Hepatocyte (in vitro differentiated cells): Measurements from ENCODE around the gene C20orf141.

Experiments
- EZH2 ChIP-seq: fragments of 200-600 bp; sonication (generic); IDR thresholded peaks from 2 replicates; pipeline ENCODE4 v1.6.1; 2016; ENCODE audit warnings: antibody characterized with exemption, mild to moderate bottlenecking, borderline replicate concordance
- EZH2phosphoT487 ChIP-seq: fragments of 200-600 bp; sonication (generic); IDR thresholded peaks from one replicate; pipeline ENCODE4 v1.6.1; 2018; ENCODE audit warnings: antibody characterized with exemption, mild to moderate bottlenecking, low read depth, moderate library complexity; ENCODE audit not compliant: unreplicated experiment, severe bottlenecking
- TF ChIP-seq, protein P1 (sequence below): fragments of 200-600 bp; sonication (generic); IDR thresholded peaks from 2 replicates; pipeline ENCODE4 v1.5.1; 2016; ENCODE audit warnings: antibody characterized with exemption, mild to moderate bottlenecking; ENCODE audit not compliant: poor library complexity

DNA sequence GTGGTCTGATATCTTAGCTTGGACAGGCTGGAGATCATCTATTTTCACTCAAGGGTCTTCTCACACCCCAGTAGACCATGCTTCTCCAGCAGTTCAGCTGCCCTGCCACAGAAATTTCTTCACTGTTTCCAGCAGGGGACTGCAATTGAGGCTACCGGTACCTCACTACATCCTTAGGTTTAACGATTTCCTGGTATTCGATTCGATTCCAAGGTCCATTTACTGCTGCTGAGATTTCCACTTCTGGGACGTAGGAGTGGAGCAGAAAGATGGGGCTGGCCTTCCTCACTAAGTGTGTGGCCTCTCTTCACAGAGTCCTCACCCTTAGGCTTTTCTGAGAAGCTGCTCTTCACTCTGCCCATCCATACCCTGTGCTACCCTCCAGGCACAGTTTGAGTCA is 31.9 kb downstream of the C20orf141 start:
- TF ChIP-seq, protein P1, sequence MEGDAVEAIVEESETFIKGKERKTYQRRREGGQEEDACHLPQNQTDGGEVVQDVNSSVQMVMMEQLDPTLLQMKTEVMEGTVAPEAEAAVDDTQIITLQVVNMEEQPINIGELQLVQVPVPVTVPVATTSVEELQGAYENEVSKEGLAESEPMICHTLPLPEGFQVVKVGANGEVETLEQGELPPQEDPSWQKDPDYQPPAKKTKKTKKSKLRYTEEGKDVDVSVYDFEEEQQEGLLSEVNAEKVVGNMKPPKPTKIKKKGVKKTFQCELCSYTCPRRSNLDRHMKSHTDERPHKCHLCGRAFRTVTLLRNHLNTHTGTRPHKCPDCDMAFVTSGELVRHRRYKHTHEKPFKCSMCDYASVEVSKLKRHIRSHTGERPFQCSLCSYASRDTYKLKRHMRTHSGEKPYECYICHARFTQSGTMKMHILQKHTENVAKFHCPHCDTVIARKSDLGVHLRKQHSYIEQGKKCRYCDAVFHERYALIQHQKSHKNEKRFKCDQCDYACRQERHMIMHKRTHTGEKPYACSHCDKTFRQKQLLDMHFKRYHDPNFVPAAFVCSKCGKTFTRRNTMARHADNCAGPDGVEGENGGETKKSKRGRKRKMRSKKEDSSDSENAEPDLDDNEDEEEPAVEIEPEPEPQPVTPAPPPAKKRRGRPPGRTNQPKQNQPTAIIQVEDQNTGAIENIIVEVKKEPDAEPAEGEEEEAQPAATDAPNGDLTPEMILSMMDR: no peak
- TF ChIP-seq EZH2 (no peak), EZH2phosphoT487 (no peak)
